HG03460 (cell line): ENCODE measurements around the gene JAGN1.
"Not testable (repeated sequence)": the region's sequence is repeated elsewhere in the genome, so short reads cannot be mapped to it uniquely, and the experiment has no call there.

Experiments
- ATAC-seq: cut with Tn5 transposase; IDR thresholded peaks from one replicate; pipeline ENCODE4 v1.9.1; 2021; ENCODE audit not compliant: unreplicated experiment

Gene JAGN1

DNA sequence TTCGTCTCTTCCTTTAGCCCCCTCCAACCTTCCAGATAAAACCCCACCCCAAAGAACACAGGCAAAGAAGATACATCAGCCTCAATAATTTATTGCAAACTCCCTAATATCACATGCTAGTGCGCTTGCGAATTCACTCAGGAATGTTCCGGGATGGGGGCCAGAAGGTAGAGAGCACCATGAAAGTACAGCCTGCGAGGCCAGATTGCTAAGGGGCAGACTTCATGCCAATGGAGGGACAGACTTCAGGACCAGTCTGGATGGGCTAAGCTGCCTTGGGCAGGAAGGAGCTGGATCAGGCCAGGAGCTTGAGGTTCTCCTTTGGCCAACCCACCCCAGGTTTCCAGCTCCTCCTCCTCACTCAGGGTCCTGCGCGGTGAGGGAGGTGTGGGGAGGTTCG lies 23.8 kb upstream of the JAGN1 start:
- ATAC-seq = no peak

DNA sequence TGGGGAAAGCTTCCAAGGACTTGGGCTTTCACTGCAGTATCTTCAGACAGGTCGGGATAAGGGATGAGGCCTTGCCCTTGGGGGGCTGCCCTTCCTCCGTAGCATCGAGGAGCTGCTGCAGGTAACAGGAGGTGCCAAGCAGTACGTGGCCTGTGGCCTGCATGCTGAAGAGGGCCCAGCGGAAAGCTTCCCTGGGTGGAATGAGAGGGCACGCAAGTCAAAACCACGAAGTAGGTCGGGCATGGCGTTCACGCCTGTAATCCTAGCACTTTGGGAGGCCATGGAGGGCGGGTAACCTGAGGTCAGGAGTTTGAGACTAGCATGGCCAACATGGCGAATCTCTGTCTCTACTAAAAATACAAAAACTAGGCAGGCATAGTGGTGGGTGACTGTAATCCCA lies 23.3 kb upstream of the JAGN1 start:
- no peak for ATAC-seq

DNA sequence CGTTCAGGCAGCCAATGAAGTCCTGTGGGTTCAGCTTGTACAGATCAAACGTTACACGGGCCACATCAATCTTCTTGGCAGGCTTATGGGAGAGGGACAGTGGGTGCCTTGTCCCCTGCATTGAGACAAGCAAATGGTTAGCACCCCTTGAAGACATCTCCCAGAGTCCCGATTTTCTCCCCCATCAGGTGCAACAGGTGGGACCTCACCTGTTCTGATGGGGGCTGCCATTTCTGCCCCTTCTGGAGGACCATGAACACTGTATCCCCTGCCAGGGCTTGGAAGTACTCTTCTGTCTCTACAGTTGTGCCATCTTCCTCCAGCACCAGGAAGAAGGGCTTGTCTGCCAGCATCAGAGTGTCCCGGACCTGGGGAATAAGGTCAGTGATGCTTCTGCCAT lies 20.5 kb upstream of the JAGN1 start:
- ATAC-seq = no peak

DNA sequence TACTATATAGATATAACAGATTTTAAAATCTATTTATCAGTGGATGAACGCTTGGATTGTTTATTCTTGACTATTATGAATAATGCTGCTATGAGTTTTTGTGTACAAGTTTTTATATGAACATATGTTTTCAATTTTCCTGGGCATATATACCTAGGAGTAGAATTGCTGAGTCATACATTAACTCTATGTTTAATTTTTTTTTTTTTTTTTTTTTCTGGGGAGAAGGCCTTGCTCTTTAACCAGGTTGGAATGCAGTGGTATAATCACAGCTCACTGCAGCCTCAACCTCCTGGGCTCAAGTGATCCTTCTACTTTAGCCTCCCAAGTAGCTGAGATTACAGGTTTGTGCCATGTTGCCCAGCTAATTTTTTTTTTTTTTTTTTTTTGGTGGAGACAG lies 19.4 kb upstream of the JAGN1 start:
- ATAC-seq = no peak

DNA sequence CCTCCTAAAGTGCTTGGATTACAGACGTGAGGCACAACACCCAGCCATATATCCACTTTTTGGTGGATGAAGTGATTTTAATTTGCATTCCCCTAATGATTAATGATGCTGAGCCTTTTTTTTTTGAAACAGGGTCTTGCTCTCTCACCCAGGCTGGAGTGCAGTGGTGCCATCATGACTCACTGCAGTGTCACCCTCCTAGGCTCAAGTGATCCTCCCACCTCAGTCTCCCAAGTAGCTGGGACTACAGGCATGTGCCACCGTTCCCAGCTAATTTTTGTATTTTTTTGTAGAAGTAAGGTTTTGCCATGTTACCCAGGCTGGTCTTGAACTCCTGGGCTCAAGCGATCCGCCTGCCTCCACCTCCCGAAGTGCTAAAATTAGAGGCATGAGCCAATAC lies 18.3 kb upstream of the JAGN1 start:
- ATAC-seq = not testable (repeated sequence)

DNA sequence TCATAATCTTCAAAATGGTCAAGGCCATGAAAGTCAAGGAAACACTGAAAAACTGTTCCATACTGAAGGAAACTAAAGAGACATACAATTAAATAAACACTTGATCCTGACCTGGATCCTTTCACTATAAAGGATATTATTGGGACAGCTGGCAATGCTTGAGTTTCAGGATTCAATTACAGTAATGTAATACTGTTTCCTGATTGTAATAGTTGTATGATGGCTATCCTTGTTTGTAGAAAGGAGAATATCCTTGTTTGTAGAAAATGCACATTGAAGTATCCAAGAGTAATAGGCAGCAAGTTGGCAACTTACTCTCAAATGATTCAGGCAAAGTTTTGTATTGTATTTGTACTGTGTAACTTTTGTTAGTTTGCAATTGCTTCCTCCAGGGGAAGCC lies 15.0 kb upstream of the JAGN1 start:
- ATAC-seq = no peak

DNA sequence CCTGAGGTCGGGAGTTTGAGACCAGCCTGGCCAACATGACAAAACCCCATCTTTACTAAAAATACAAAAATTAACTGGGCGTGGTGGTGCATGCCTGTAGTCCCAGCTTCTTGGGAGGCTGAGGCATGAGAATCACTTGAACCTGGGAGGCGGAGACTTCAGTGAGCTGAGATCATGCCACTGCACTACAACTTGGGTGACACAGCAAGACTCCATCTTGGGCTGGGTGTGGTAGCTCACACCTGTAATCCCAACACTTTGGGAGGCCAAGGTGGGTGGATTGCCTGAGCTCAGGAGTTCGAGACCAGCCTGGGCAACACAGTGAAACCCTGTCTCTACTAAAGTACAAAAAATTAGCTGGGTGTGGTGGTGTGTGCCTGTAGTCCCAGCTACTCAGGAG lies 14.2 kb upstream of the JAGN1 start:
- ATAC-seq = not testable (repeated sequence)

DNA sequence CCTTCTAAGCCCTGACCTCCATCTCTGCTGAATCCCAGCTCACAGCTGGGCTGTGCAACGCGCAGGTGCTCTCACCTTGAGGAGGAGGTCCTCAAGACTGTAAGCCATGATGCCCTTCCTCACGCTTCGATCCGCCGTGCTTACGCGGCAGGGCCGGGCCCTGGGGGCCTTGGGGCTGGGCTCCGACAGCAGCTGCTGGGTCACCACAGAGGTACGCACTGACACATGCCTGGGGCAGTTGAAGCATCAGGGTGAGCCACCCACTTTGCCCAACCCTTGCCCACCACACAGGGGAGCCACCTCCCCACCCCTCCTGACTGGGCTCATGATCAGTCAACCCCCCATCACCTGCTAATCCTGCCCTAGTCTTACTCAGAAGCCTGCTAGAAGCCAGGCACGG lies 13.4 kb upstream of the JAGN1 start:
- ATAC-seq = no peak

DNA sequence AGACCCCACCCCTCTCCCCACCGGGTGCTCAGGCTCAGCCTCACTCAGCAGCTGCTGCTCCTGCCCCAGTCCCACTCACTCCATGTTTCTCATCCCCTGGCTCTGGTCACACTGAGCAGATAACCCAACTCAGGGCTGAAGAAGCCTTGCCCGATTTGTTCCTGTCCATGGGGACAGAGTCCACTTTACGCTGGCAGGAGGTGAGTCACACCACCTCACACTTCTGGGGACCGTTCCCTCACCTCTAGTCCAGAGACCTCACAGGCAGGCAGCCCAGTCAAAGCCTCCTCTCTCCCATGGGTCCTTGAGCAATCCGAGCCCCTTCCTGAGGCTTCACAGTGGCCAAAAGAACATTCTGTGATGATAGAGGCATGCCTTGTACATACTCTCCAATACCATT lies 11.7 kb upstream of the JAGN1 start:
- ATAC-seq = no peak

DNA sequence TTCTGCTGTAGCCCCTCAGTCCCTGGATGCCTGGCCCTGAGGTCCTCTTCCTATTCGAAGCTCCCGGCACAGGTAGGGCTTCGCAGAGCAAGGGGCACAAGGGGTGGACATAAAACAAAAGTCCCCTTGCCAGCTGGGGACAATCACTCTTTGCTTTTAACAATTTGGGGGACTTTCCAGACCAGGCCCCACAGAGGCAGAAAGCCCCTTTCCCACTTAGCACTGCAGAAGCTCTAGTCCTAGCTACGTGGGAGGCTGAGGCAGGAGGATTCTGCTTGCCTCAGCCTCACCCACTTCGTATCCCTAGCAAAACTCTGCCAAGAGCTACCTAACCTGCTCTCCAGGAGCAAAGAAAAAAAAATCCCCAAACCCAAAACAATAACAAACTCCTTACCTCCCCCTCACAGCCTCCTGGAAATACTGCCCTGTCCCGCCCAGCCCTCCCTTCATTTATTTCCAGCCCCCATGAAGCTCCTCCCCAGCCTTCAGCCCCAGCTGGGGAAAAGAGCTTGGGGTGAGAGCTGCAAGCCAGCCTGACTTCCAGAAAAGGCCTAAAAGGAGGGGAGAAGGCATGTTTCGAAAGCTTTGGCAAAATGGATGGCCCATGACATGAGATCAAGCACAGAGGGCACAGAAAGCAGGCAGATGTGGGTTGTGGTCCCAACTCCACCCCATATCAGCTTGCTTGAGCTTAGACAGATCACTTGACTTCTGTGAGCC lies 10.4 kb upstream of the JAGN1 start, which contains the start of gene CIDEC:
Gene CIDEC (minus strand): TSS at position 424 of the 720 bp plus-strand sequence. CDS start 1,767 bp downstream, outside the sequence.
- no peak for ATAC-seq

DNA sequence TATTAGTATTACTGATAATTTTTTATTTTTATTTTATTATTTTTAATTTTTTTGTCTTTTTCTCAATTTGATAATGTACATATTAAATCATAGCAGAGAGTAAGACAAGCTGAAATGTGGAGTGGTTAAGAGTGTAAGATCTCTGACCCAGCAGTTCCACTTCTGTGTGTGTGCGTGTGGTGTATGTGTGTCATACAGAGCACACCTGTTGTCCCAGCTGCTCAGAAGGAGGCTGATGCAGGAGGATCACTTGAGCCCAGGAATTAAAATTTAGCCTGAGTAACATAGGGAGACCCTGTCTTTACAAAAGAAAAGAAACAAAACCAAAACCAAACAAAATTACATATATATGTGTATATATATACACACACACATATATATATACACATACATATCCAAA lies 9.0 kb upstream of the JAGN1 start:
- ATAC-seq = no peak

DNA sequence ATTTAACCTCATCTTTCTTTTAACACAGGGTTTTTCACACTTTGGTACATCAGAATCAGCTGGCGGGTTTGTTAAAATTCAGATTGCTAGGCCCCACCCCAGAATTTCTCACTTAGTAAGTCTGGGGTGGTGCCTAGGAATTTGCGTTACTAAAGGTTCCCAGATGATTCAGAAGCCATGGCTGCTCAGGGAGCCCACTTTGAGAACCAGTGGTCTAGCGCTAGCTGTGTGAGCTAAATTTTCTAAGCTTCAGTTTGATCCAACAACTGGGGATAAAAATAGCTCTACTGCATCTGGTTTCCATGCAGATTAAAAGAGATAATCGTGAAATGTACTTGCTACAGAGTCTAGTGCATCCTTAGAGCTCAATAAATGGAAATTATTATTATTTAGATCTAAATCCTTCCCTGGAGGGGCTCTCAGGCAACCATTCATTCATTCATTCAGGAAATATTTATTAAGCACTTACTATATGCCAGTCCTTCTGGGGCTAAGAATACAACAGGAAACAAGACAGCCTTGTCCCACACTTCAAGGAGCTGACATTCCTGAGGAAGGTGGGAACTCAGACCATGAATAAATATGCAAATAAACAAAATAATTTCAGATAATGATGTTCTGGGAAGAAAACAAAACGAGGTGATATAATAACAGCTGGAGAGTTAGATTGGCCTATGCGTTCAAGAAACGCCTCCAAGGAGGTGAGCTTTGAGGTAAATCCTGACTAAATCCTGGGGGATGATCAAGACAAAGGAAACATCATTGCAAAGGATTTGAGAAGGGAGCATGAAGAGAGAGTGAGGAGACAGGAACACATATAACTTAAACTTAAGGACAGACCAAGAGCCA lies 6.5 kb upstream of the JAGN1 start:
- no peak for ATAC-seq

DNA sequence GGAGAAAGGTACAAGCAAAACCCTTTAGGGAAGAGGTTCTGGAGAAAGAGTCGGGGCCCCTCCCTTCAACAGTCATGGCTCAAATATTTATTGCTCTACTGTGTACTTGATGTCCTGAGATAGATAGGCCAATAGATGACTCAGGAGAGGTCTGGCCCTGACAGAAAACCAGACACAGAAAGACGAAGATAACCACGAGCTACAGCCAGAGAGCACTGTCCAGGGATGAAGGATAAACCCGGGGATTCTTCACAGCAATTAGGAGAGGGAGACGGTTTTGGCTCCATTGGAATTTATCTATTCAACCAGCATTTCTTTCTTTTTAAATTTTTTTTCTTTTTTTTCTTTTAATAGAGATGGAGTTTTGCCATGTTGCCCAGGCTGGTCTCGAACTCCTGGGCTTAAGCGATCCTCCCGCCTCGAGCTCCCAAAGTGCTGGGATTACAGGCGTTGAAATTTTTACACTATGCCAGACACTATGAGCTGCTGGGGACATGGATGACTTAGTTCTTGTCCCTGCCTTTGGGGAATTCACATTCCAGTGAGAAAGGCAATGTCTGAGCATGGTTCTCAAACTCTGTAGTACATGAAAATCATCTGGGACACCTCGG lies 5.8 kb upstream of the JAGN1 start:
- ATAC-seq = no peak

DNA sequence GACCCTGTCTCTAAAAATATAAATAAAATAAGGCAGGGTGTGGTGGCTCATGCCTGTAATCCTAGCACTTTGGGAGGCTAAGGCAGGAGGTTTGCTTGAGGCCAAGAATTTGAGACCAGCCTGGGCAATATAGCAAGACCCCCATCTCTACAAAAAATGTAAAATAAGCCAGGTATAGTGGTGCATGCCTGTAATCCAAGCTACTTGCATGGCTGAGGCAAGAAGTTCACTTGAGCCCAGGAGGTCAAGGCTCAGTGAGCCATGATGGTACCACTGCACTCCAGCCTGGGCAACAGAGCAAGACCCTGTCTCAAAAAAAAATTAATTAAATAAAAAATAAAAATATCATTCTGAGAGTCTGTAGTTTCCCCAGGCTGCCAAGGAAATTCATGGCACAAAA lies 4.1 kb upstream of the JAGN1 start:
- ATAC-seq = no peak

DNA sequence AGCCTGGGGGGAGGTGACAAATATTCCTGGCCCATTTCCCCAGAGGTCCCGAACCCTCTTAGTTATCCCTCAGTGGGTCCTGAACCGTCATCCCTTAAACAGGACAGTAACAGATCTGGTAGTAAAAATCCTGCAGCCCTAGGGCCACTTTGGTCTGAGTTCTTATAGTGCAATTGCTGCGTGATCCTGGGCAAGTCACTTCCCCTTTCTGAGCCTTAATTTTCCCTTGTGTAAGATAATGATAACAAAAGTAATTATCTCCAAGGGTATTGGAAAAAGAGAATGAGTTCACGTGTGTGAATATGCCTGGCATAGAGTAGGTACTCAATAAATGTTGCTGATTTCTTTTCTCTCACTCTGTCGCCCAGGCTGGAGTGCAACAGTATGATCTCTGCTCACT lies 2.9 kb upstream of the JAGN1 start:
- ATAC-seq = no peak

DNA sequence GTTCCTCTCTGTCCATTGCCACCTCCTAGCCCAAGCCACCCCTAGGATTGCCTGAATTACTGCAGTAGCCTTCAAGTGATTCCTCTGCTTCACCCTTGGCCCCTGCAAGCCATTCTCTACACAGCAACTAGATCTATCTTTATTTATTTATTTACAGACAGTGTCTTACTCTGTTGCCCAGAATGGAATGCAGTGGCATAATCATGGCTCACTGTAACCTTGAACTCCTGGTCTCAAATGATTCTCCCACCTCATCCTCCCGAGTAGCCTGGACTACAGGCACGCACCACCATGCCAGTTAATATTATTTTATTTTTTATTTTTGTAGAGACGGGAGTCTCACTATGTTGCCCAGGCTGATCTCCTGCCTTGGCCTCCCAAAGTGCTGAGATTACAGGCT lies 1.9 kb upstream of the JAGN1 start:
- ATAC-seq = no peak

DNA sequence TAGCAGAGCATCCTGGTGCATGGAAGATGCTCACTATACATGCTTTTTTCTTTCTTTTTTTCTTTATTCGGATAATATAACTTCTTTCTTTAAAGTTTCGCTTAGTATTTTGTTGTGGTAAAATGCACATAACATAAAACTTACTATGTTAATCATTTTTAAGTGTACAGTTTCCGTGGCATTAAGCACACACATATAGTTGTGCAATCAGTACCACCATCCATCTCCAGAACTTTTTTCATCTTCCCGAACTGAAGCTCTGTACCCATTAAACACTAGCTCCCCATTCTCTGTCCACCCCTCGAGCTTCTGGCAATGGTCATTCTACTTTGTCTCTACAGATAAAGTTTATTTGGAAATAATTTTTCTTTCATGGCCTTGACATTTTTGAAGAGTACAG lies 1.0 kb upstream of the JAGN1 start:
- ATAC-seq = no peak

DNA sequence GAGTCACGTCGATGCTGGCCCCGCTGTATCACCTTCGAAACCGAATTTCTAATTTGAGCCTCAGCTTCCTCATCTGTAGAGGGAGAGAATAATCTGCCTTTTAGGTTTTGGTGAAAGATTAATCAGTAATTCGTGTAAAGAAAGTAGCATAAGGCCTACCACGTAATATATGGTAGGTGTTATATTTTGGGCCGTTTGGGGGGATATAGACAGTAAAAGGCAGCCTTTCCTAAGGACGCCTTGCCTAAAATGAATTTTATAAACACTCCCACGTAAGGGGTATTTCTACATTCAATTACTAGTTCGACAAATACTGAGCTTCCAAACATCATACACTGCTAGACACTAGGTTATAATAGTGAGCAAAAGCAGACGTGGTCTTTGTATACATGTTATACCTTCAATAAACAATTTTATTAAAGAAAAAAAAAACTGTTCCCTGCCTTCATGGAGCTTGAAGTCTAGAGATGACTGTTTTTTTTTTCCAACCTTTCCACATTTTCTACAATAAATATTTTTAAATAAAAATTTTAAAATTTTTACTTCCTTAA lies 737 bp downstream of the JAGN1 start:
- no peak for ATAC-seq

DNA sequence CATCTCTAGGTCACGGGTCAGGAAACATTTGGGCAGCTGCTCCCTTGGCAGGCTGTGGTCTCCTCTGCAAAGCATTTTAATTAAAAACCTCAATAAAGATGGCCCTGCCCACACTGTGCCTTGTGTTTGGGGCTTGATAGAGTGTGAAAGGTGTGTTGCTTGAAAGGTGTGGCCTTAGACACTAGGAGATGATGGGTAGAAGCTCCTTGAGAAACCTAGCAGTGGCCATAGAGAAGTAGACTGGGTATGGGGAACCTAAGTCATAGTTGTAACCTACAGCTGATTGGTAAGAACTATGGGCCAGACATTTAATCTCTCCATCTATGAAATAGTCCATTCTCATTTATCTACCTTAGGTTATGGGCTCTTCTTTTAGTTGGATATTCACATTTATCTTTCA lies 3.3 kb downstream of the JAGN1 start:
- no peak for ATAC-seq

DNA sequence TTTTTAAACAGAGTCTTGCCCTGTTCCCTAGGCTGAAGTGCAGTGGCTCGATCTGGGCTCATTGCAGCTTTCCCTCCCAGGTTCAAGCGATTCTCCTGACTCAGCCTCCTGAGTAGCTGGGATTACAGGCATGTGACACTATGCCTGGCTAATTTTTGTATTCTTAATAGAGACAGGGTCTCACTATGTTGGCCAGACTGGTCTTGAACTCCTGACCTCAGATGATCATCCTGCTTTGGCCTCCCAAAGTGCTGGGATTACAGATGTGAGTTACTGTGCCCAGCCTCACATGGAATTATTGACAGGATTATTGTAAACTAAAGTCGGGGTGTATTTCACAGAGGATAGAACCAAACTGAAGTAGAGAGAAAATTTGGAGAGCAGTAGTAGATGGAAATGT lies 5.3 kb downstream of the JAGN1 start:
- ATAC-seq = not testable (repeated sequence)

DNA sequence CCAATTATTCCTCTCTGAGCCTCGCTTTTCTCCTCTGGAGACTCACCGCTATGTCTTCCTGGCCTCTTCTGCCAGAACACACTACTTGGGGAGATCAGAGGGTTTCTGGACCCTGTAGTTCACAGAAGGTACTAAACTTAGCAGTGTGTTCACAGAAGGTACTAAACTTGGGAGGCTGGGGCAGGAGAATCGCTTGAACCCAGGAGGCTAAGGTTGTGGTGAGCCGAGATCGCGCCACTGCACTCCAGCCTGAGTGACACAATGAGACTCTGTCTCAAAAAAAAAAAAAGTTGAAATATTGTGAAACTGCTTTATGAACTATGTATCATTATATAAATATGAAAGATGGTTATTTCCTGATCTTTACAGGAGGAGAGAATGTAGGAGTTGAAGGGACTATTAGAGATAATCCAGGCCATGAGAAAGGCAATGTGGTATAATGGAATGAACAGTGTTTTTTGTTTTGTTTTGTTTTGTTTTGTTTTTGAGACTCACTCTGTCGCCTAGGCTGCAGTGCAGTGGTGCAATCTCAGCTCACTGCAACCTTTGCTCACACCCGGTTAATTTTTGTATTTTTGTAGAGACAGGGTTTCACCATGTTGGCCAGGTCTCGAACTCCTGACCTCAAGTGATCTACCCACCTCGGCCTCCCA lies 6.5 kb downstream of the JAGN1 start:
- ATAC-seq = not testable (repeated sequence)
